HCT116 (cell line): ENCODE data around the gene PRIMA1. TPM values are rescaled to one million over a fixed set of nuclear protein-coding genes. Genes with fewer than 3 reads are reported as not detected.

Experiments
- ATAC-seq: fragments of 200-7000 bp; cut with Tn5 transposase; 2 replicates; pipeline ENCODE4 v1.9.1; 2020; ENCODE audit warnings: mild to moderate bottlenecking, moderate library complexity
- BruUV-seq: library from RNA; stranded (reverse); fragments of 400-500 nt; replicated peaks from 2 replicates; lab custom pipeline; 2021; lab: Mats Ljungman, UMichigan
- CTCF ChIA-PET: fragments of 300-600 bp; sonication (Branson Sonifier 250); formaldehyde crosslinking; loops from one replicate; lab custom pipeline; 2021; ENCODE audit warnings: antibody characterized with exemption; lab: Charles Lee
- POLR2A ChIA-PET: fragments of 300-600, 350-600 bp; sonication (Branson Sonifier 250); formaldehyde crosslinking; loops from one replicate; lab custom pipeline; 2021; ENCODE audit warnings: antibody characterized with exemption; lab: Charles Lee
- RAD21 ChIA-PET, 2 experiments: fragments of 300-600 bp; sonication (Branson Sonifier 250); formaldehyde crosslinking; loops; one replicate each; lab custom pipeline; 2023; ENCODE audit warnings: low total read pairs in 2 of 2; ENCODE audit not compliant: uncharacterized antibody in 2 of 2, unreplicated experiment in 2 of 2, low non-redundant PET in 1 of 2; lab: Charles Lee
- DNase-seq: peaks from one replicate; pipeline ENCODE4 v3.0.0-alpha.2; 2010; ENCODE audit warnings: low read depth, low spot score
- H2AFZ ChIP-seq: fragments of 200-600 bp; shearing (Covaris generic), sonication (generic); 2 replicates; pipeline ENCODE4 v1.6.1; 2017; ENCODE audit warnings: low read depth, mixed run types, mixed read lengths, antibody characterized with exemption, low read length; ENCODE audit not compliant: poor library complexity, severe bottlenecking
- H3K27ac ChIP-seq: 2 replicates; pipeline ENCODE4 v1.5.1; 2012; ENCODE audit warnings: low read depth, low read length
- H3K27me3 ChIP-seq: fragments of 200-600 bp; sonication (generic); 2 replicates; pipeline ENCODE4 v1.6.1; 2016; ENCODE audit warnings: mixed run types, low read length, mixed read lengths; ENCODE audit not compliant: insufficient read depth
- H3K36me3 ChIP-seq, 2 experiments: fragments of 200-500 bp in 1 of 2; fragments of 200-600 bp in 1 of 2; sonication (Bioruptor generic) in 1 of 2; sonication (generic) in 1 of 2; 2 replicates each; pipeline versions ENCODE4 v1.5.1 to v1.6.1; 2014 to 2016; ENCODE audit warnings: low read length in 2 of 2, inconsistent platforms in 1 of 2, mixed read lengths in 1 of 2, mixed run types in 1 of 2; ENCODE audit not compliant: insufficient read depth in 2 of 2, control insufficient read depth in 1 of 2
- H3K4me1 ChIP-seq, 2 experiments: fragments of 200-600 bp in 1 of 2; sonication (generic) in 1 of 2; 2 replicates each; pipeline versions ENCODE4 v1.5.1 to v1.6.1; 2012 to 2017; ENCODE audit warnings: low read length in 2 of 2, inconsistent platforms in 1 of 2, mild to moderate bottlenecking in 1 of 2, mixed read lengths in 1 of 2, mixed run types in 1 of 2, moderate library complexity in 1 of 2; ENCODE audit not compliant: insufficient read depth in 2 of 2, control insufficient read depth in 1 of 2
- H3K4me2 ChIP-seq: fragments of 200-600 bp; sonication (generic); 2 replicates; pipeline ENCODE4 v1.6.1; 2017; ENCODE audit warnings: mixed run types, low read length, mixed read lengths
- H3K4me3 ChIP-seq, 2 experiments: fragments of 200-600 bp in 1 of 2; sonication (generic) in 1 of 2; replicated peaks in 1 of 2; 2 replicates each; pipeline ENCODE4 v1.5.1; 2011 to 2016; ENCODE audit warnings: low read length in 2 of 2, control low read depth in 1 of 2, low read depth in 1 of 2, mild to moderate bottlenecking in 1 of 2, mixed read lengths in 1 of 2, mixed run types in 1 of 2
- H3K79me2 ChIP-seq: fragments of 200-600 bp; sonication (generic); 2 replicates; pipeline ENCODE4 v1.6.1; 2017; ENCODE audit warnings: mild to moderate bottlenecking, mixed run types, low read length, moderate library complexity, mixed read lengths; ENCODE audit not compliant: insufficient read depth
- H3K9ac ChIP-seq: fragments of 200-600 bp; sonication (generic); 2 replicates; pipeline ENCODE4 v1.6.1; 2016; ENCODE audit warnings: low read length, mixed read lengths
- H3K9me2 ChIP-seq: fragments of 200-600 bp; sonication (generic), shearing (Covaris generic); 2 replicates; pipeline ENCODE4 v1.6.1; 2017; ENCODE audit warnings: mixed run types, mild to moderate bottlenecking, moderate library complexity; ENCODE audit not compliant: insufficient read depth
- H3K9me3 ChIP-seq, 2 experiments: fragments of 200-500 bp in 1 of 2; fragments of 200-600 bp in 1 of 2; sonication (Bioruptor generic) in 1 of 2; sonication (generic) in 1 of 2; 2 replicates each; pipeline ENCODE4 v1.6.1; 2014 to 2017; ENCODE audit warnings: low read length in 2 of 2, mixed read lengths in 2 of 2, inconsistent platforms in 1 of 2, low read depth in 1 of 2, mild to moderate bottlenecking in 1 of 2, mixed run types in 1 of 2, moderate library complexity in 1 of 2; ENCODE audit not compliant: control insufficient read depth in 1 of 2, insufficient read depth in 1 of 2
- H4K20me1 ChIP-seq: fragments of 200-600 bp; sonication (generic), shearing (Covaris generic); 2 replicates; pipeline ENCODE4 v1.6.1; 2017; ENCODE audit warnings: mixed run types, mild to moderate bottlenecking, moderate library complexity; ENCODE audit not compliant: insufficient read depth
- CEBPB ChIP-seq: IDR thresholded peaks from 2 replicates; pipeline ENCODE4 v1.6.1; 2012; ENCODE audit warnings: low read depth
- EGR1 ChIP-seq: IDR thresholded peaks from 2 replicates; pipeline ENCODE4 v1.6.1; 2012; ENCODE audit warnings: low read depth
- ELF1 ChIP-seq: IDR thresholded peaks from 2 replicates; pipeline ENCODE4 v1.6.1; 2012; ENCODE audit warnings: low read depth, borderline replicate concordance
- EZH2 ChIP-seq: fragments of 200-600 bp; sonication (generic); IDR thresholded peaks from 2 replicates; pipeline ENCODE4 v1.6.1; 2017; ENCODE audit warnings: antibody characterized with exemption, mixed run types
- JUND ChIP-seq: IDR thresholded peaks from 2 replicates; pipeline ENCODE4 v1.6.1; 2012
- POLR2AphosphoS5 ChIP-seq: IDR thresholded peaks from 2 replicates; pipeline ENCODE4 v1.6.1; 2011; ENCODE audit warnings: mild to moderate bottlenecking, low read depth, low read length, moderate library complexity
- SIN3A ChIP-seq: IDR thresholded peaks from 2 replicates; pipeline ENCODE4 v1.6.1; 2012; ENCODE audit warnings: low read depth
- SP1 ChIP-seq: IDR thresholded peaks from 2 replicates; pipeline ENCODE4 v1.6.1; 2012; ENCODE audit warnings: low read depth
- TCF7L2 ChIP-seq: IDR thresholded peaks from 2 replicates; pipeline ENCODE4 v1.7.0; 2011; ENCODE audit warnings: borderline replicate concordance, inconsistent platforms; ENCODE audit not compliant: insufficient read depth, insufficient read length; ENCODE audit errors: extremely low read depth
- ZFX ChIP-seq: fragments of 450-650 bp; IDR thresholded peaks from 2 replicates; pipeline ENCODE4 v1.6.1; 2017
- ZNF274 ChIP-seq: fragments of 200-500 bp; sonication (Bioruptor generic); IDR thresholded peaks from 2 replicates; pipeline ENCODE4 v1.6.1; 2014; ENCODE audit warnings: mild to moderate bottlenecking, low read depth, low read length, inconsistent platforms
- intact Hi-C: fragments of 100-400 bp; cut with micrococcal nuclease; formaldehyde crosslinking; loops from 2 replicates; pipeline ENCODE4 v1.10.0; 2022
- total RNA-seq: library from RNA; stranded (reverse); gene quantifications from one replicate; pipeline ENCODE4 v1.2.1, GENCODE V29; 2021; ENCODE audit not compliant: unreplicated experiment
- TF ChIP-seq, protein P1 (sequence below): IDR thresholded peaks from 2 replicates; pipeline ENCODE4 v1.6.1; 2011; ENCODE audit warnings: mild to moderate bottlenecking, low read length, moderate library complexity; ENCODE audit not compliant: insufficient replicate concordance; ENCODE audit errors: extremely low read depth

PRIMA1 gene
- total RNA-seq, 1 experiment from 2014 or later: 1.5 TPM

DNA sequence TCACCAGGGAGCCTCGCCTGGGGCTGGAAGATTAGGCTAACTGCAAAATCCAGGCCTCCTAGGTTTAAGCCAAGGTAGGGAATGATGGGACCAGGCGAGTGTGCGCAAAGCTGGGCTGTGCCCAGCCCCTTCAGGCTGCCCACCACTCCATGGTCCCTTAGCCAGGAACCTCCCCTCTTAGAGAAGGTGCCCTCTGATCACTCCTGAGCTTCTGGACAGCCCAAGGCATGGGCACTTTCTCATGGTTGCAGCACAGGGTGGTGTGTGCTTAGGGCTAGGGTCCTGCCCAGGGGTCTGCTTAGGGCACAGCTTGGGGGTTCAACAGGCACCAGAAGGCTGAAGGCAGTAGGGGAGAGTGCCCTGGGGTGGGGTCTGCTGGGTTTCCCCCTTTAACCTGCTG, 69.0 kb downstream of the PRIMA1 start:
- no peaks in the 10 kb centered on the region for H3K4me1 ChIP-seq
- ChIA-PET CTCF (no interaction called here), POLR2A (no interaction called here), RAD21 (no interaction called here)
- H2AFZ ChIP-seq: no peak overlapping the region
- no peak overlapping the region for H3K27ac ChIP-seq
- intact Hi-C loops: no loop called here
- no peaks in the 10 kb centered on the region for H3K9me3 ChIP-seq
- no peaks in the 10 kb centered on the region for H3K36me3 ChIP-seq
- TF ChIP-seq ZNF274 (no peak), EGR1 (no peak), TCF7L2 (no peak), EZH2 (no peak), CEBPB (no peak), JUND (no peak), SIN3A (no peak), POLR2AphosphoS5 (no peak), ELF1 (no peak), ZFX (no peak), SP1 (no peak)
- TF ChIP-seq, protein P1, sequence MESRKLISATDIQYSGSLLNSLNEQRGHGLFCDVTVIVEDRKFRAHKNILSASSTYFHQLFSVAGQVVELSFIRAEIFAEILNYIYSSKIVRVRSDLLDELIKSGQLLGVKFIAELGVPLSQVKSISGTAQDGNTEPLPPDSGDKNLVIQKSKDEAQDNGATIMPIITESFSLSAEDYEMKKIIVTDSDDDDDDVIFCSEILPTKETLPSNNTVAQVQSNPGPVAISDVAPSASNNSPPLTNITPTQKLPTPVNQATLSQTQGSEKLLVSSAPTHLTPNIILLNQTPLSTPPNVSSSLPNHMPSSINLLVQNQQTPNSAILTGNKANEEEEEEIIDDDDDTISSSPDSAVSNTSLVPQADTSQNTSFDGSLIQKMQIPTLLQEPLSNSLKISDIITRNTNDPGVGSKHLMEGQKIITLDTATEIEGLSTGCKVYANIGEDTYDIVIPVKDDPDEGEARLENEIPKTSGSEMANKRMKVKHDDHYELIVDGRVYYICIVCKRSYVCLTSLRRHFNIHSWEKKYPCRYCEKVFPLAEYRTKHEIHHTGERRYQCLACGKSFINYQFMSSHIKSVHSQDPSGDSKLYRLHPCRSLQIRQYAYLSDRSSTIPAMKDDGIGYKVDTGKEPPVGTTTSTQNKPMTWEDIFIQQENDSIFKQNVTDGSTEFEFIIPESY: no peak
- no peaks in the 10 kb centered on the region for H4K20me1 ChIP-seq
- H3K27me3 ChIP-seq: no peaks in the 10 kb centered on the region
- H3K4me3 ChIP-seq: no peak overlapping the region
- no peak overlapping the region for H3K9ac ChIP-seq
- no peak overlapping the region for H3K4me2 ChIP-seq
- H3K79me2 ChIP-seq: no peaks in the 10 kb centered on the region
- H3K9me2 ChIP-seq: no peaks in the 10 kb centered on the region
- ATAC-seq (no peak), DNase-seq (no peak)
- BruUV-seq: no TSS peak
